Rectal smooth muscle tissue (tissue), 1 donor: Measurements from ENCODE around the gene BBS4.
"Not testable (repeated sequence)": the region's sequence is repeated elsewhere in the genome, so short reads cannot be mapped to it uniquely, and the experiment has no call there.

Experiments
- H3K27ac ChIP-seq: one replicate; pipeline ENCODE4 v1.7.0; 2013; ENCODE audit warnings: low read depth, low read length, inconsistent platforms
- H3K27me3 ChIP-seq: one replicate; pipeline ENCODE4 v1.7.0; 2013; ENCODE audit warnings: low read length; ENCODE audit not compliant: control insufficient read depth, insufficient read depth
- H3K36me3 ChIP-seq: one replicate; pipeline ENCODE4 v1.7.0; 2013; ENCODE audit warnings: low read length; ENCODE audit not compliant: control insufficient read depth, insufficient read depth
- H3K4me1 ChIP-seq: one replicate; pipeline ENCODE4 v1.7.0; 2013; ENCODE audit warnings: low read length; ENCODE audit not compliant: control insufficient read depth, insufficient read depth
- H3K4me3 ChIP-seq: one replicate; pipeline ENCODE4 v1.7.0; 2013; ENCODE audit warnings: low read length
- H3K9ac ChIP-seq: one replicate; pipeline ENCODE4 v1.7.0; 2013; ENCODE audit warnings: low read length

BBS4 gene

GRCh38 chr15:72722071-72722696 lies 36.2 kb downstream of the BBS4 start:
- Histone ChIP-seq H3K9ac (no peak overlapping the region), H3K4me3 (no peak overlapping the region), H3K27me3 (no peaks in the 10 kb centered on the region), H3K4me1 (no peaks in the 10 kb centered on the region), H3K36me3 (peaks cover 2% of the 10 kb centered on the region), H3K27ac (no peak overlapping the region)

- Histone ChIP-seq H3K4me1 (no peaks in the 10 kb centered on the region), H3K36me3 (no peaks in the 10 kb centered on the region), H3K9ac (no peak overlapping the region), H3K27me3 (no peaks in the 10 kb centered on the region), H3K4me3 (no peak overlapping the region), H3K27ac (no peak overlapping the region)
These were observed 38.0 kb downstream of the BBS4 start for GRCh38 chr15:72724028-72724427.

- Histone ChIP-seq H3K27me3 (no peaks in the 10 kb centered on the region), H3K9ac (no peak overlapping the region)
These were observed 39.4 kb downstream of the BBS4 start for GRCh38 chr15:72725446-72725845.

GRCh38 chr15:72725851-72726250 lies 39.8 kb downstream of the BBS4 start:
- H3K36me3 ChIP-seq, H3K9ac ChIP-seq, H3K27ac ChIP-seq, H3K4me1 ChIP-seq, H3K27me3 ChIP-seq, H3K4me3 ChIP-seq: not testable (repeated sequence)

More at GRCh38 chr15:72725446-72725845, 39.4 kb downstream of the BBS4 start:
- no peak overlapping the region for H3K4me3 ChIP-seq
- no peaks in the 10 kb centered on the region for H3K36me3 ChIP-seq
- no peaks in the 10 kb centered on the region for H3K4me1 ChIP-seq
- no peak overlapping the region for H3K27ac ChIP-seq

- no peaks in the 10 kb centered on the region for H3K4me1 ChIP-seq
- H3K27ac ChIP-seq = no peak overlapping the region
- H3K27me3 ChIP-seq = no peaks in the 10 kb centered on the region
- no peak overlapping the region for H3K4me3 ChIP-seq
- H3K9ac ChIP-seq = no peak overlapping the region
- peaks cover 6% of the 10 kb centered on the region for H3K36me3 ChIP-seq
These were observed 41.1 kb downstream of the BBS4 start for GRCh38 chr15:72727154-72727553.

- not testable (repeated sequence) for H3K27me3 ChIP-seq, H3K36me3 ChIP-seq, H3K9ac ChIP-seq, H3K4me1 ChIP-seq, H3K4me3 ChIP-seq, H3K27ac ChIP-seq
These were observed 42.2 kb downstream of the BBS4 start for GRCh38 chr15:72728249-72728648.

GRCh38 chr15:72728821-72729220 lies 42.8 kb downstream of the BBS4 start:
- no peak overlapping the region for H3K9ac ChIP-seq
- no peaks in the 10 kb centered on the region for H3K27me3 ChIP-seq
- no peak overlapping the region for H3K27ac ChIP-seq
- no peaks in the 10 kb centered on the region for H3K4me1 ChIP-seq
- H3K36me3 ChIP-seq = peaks cover 6% of the 10 kb centered on the region
- H3K4me3 ChIP-seq = no peak overlapping the region

GRCh38 chr15:72732086-72732485 lies 46.1 kb downstream of the BBS4 start:
- Histone ChIP-seq H3K27ac (no peak overlapping the region), H3K4me1 (no peaks in the 10 kb centered on the region), H3K27me3 (no peaks in the 10 kb centered on the region), H3K36me3 (peaks cover 21% of the 10 kb centered on the region), H3K9ac (no peak overlapping the region), H3K4me3 (no peak overlapping the region)

GRCh38 chr15:72732516-72732915 lies 46.5 kb downstream of the BBS4 start:
- Histone ChIP-seq H3K36me3 (peaks cover 23% of the 10 kb centered on the region), H3K9ac (no peak overlapping the region), H3K27me3 (no peaks in the 10 kb centered on the region), H3K4me1 (no peaks in the 10 kb centered on the region), H3K4me3 (no peak overlapping the region), H3K27ac (no peak overlapping the region)

GRCh38 chr15:72733941-72734738 lies 48.1 kb downstream of the BBS4 start:
- Histone ChIP-seq H3K27me3 (no peaks in the 10 kb centered on the region), H3K4me3 (no peak overlapping the region), H3K36me3 (peaks cover 25% of the 10 kb centered on the region), H3K4me1 (no peaks in the 10 kb centered on the region), H3K9ac (no peak overlapping the region), H3K27ac (no peak overlapping the region)

GRCh38 chr15:72735111-72735510 lies 49.1 kb downstream of the BBS4 start:
- H3K9ac ChIP-seq = no peak overlapping the region
- peaks cover 27% of the 10 kb centered on the region for H3K36me3 ChIP-seq
- H3K4me1 ChIP-seq = no peaks in the 10 kb centered on the region
- no peak overlapping the region for H3K4me3 ChIP-seq
- H3K27me3 ChIP-seq = no peaks in the 10 kb centered on the region
- H3K27ac ChIP-seq = no peak overlapping the region

GRCh38 chr15:72737061-72737460 lies 51.1 kb downstream of the BBS4 start:
- Histone ChIP-seq H3K4me1 (no peaks in the 10 kb centered on the region), H3K9ac (no peak overlapping the region), H3K4me3 (no peak overlapping the region), H3K27me3 (no peaks in the 10 kb centered on the region), H3K27ac (no peak overlapping the region), H3K36me3 (peaks cover 21% of the 10 kb centered on the region)

GRCh38 chr15:72737723-72738122 lies 51.7 kb downstream of the BBS4 start:
- H3K4me1 ChIP-seq = no peaks in the 10 kb centered on the region
- no peaks in the 10 kb centered on the region for H3K27me3 ChIP-seq
- H3K9ac ChIP-seq = no peak overlapping the region
- no peak overlapping the region for H3K27ac ChIP-seq
- peaks cover 21% of the 10 kb centered on the region for H3K36me3 ChIP-seq
- no peak overlapping the region for H3K4me3 ChIP-seq
